Measurements from ENCODE around the gene NEMP2. TPM values are rescaled to one million over a fixed set of nuclear protein-coding genes. Genes with fewer than 3 reads are reported as not detected.

NEMP2 gene
- total and polyA plus RNA-seq, 2 experiments from 2014 or later = 3.2 to 9.9 TPM

DNA sequence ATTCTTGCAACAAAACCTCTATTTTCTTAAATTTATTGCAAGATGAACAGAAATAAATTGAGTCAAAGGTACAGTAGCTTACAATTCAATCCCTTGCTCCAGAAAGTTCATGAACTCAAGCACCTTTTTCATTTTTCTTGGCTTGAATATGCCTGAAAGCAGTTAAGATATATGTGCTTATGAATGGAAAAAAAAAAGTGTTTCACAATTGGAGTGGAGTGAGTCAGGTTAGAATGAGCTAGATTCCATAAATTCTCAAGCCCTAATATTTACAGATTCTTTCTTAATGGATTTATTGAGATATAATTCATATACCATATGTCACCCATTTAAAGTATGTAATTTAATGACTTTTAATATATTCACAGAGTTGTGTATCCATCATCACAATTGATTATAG, 39.6 kb upstream of the NEMP2 start:
- Histone ChIP-seq H3K4me3 (no peak overlapping the region), H3K27ac (no peak overlapping the region), H3K27me3 (no peaks in the 10 kb centered on the region), H3K36me3 (replicated peaks; ENCODE audit: insufficient read depth, low read depth) (no peaks in the 10 kb centered on the region), H3K9me2 (replicated peaks; ENCODE audit: insufficient read depth) (no peaks in the 10 kb centered on the region), H4K20me1 (ENCODE audit: insufficient read depth, poor library complexity, severe bottlenecking) (no peaks in the 10 kb centered on the region), H3K79me2 (no peaks in the 10 kb centered on the region), H3K4me1 (ENCODE audit: insufficient read depth) (peaks cover 7% of the 10 kb centered on the region), H3K4me2 (no peak overlapping the region), H2AFZ (no peak overlapping the region), H3K9me3 (ENCODE audit: low read depth) (no peaks in the 10 kb centered on the region)
- no peak for TF ChIP-seq EZH2phosphoT487 (IDR thresholded peaks at IDR 0.05; ENCODE audit: low read depth, severe bottlenecking, unreplicated experiment)
- TF ChIP-seq, protein P1, sequence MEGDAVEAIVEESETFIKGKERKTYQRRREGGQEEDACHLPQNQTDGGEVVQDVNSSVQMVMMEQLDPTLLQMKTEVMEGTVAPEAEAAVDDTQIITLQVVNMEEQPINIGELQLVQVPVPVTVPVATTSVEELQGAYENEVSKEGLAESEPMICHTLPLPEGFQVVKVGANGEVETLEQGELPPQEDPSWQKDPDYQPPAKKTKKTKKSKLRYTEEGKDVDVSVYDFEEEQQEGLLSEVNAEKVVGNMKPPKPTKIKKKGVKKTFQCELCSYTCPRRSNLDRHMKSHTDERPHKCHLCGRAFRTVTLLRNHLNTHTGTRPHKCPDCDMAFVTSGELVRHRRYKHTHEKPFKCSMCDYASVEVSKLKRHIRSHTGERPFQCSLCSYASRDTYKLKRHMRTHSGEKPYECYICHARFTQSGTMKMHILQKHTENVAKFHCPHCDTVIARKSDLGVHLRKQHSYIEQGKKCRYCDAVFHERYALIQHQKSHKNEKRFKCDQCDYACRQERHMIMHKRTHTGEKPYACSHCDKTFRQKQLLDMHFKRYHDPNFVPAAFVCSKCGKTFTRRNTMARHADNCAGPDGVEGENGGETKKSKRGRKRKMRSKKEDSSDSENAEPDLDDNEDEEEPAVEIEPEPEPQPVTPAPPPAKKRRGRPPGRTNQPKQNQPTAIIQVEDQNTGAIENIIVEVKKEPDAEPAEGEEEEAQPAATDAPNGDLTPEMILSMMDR (IDR thresholded peaks at IDR 0.05; ENCODE audit: poor library complexity) = no peak
- TF ChIP-seq EZH2 (IDR thresholded peaks at IDR 0.05; ENCODE audit: borderline replicate concordance) = no peak
- no peak for DNase-seq (ENCODE audit: low spot score)

GRCh38 chr2:190572246-190572645, 37.7 kb upstream of the NEMP2 start:
- no peaks in the 10 kb centered on the region for H3K79me2 ChIP-seq
- H4K20me1 ChIP-seq (ENCODE audit: insufficient read depth, poor library complexity, severe bottlenecking) = no peaks in the 10 kb centered on the region
- no peaks in the 10 kb centered on the region for H3K27me3 ChIP-seq
- H3K36me3 ChIP-seq (replicated peaks; ENCODE audit: insufficient read depth, low read depth) = no peaks in the 10 kb centered on the region
- H2AFZ ChIP-seq = no peak overlapping the region
- no peaks in the 10 kb centered on the region for H3K9me2 ChIP-seq (replicated peaks; ENCODE audit: insufficient read depth)
- no peaks in the 10 kb centered on the region for H3K4me1 ChIP-seq (ENCODE audit: insufficient read depth)
- no peak overlapping the region for H3K4me3 ChIP-seq
- TF ChIP-seq, protein P1 (IDR thresholded peaks at IDR 0.05; ENCODE audit: poor library complexity) = no peak
- TF ChIP-seq EZH2phosphoT487 (IDR thresholded peaks at IDR 0.05; ENCODE audit: low read depth, severe bottlenecking, unreplicated experiment) = no peak
- TF ChIP-seq EZH2 (IDR thresholded peaks at IDR 0.05; ENCODE audit: borderline replicate concordance) = no peak
- H3K27ac ChIP-seq = no peak overlapping the region
- H3K4me2 ChIP-seq = no peak overlapping the region
- H3K9me3 ChIP-seq (ENCODE audit: low read depth) = no peaks in the 10 kb centered on the region
- DNase-seq (ENCODE audit: low spot score) = no peak

DNA sequence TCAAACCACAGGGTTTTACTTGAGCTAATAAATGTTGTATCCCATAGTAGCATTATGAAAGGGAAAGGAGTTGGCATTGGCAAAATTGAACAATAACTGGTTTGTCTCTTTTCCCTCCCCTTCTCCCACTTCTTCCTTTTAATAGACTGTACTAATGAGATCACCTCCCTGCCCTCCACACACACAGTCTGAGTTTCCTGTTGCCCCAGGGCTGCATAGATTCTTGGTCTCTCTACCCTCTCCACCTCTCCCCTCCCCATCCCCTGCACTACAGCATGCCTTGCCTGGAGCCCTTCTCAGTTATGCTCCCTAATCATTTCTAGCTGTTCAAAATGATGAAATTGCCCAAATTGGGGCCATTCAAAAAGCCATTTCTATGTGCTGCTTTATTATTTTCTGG, 37.2 kb upstream of the NEMP2 start:
- no peak overlapping the region for H2AFZ ChIP-seq
- no peaks in the 10 kb centered on the region for H3K36me3 ChIP-seq (replicated peaks; ENCODE audit: insufficient read depth, low read depth)
- no peaks in the 10 kb centered on the region for H3K79me2 ChIP-seq
- H3K4me2 ChIP-seq = no peak overlapping the region
- TF ChIP-seq, protein P1 (IDR thresholded peaks at IDR 0.05; ENCODE audit: poor library complexity) = no peak
- TF ChIP-seq EZH2phosphoT487 (IDR thresholded peaks at IDR 0.05; ENCODE audit: low read depth, severe bottlenecking, unreplicated experiment) (no peak), EZH2 (IDR thresholded peaks at IDR 0.05; ENCODE audit: borderline replicate concordance) (no peak)
- H3K9me2 ChIP-seq (replicated peaks; ENCODE audit: insufficient read depth) = no peaks in the 10 kb centered on the region
- H3K4me1 ChIP-seq (ENCODE audit: insufficient read depth) = no peaks in the 10 kb centered on the region
- H4K20me1 ChIP-seq (ENCODE audit: insufficient read depth, poor library complexity, severe bottlenecking) = no peaks in the 10 kb centered on the region
- H3K9me3 ChIP-seq (ENCODE audit: low read depth) = no peaks in the 10 kb centered on the region
- DNase-seq (ENCODE audit: low spot score) = no peak
- H3K4me3 ChIP-seq = no peak overlapping the region
- no peaks in the 10 kb centered on the region for H3K27me3 ChIP-seq
- H3K27ac ChIP-seq = no peak overlapping the region

- H3K4me1 ChIP-seq (ENCODE audit: insufficient read depth) = no peaks in the 10 kb centered on the region
- no peaks in the 10 kb centered on the region for H3K9me3 ChIP-seq (ENCODE audit: low read depth)
- no peaks in the 10 kb centered on the region for H3K36me3 ChIP-seq (replicated peaks; ENCODE audit: insufficient read depth, low read depth)
- no peak overlapping the region for H3K27ac ChIP-seq
- DNase-seq (ENCODE audit: low spot score) = no peak
- no peak for TF ChIP-seq EZH2phosphoT487 (IDR thresholded peaks at IDR 0.05; ENCODE audit: low read depth, severe bottlenecking, unreplicated experiment)
- TF ChIP-seq, protein P1 (IDR thresholded peaks at IDR 0.05; ENCODE audit: poor library complexity) = no peak
- H2AFZ ChIP-seq = no peak overlapping the region
- no peaks in the 10 kb centered on the region for H4K20me1 ChIP-seq (ENCODE audit: insufficient read depth, poor library complexity, severe bottlenecking)
- H3K9me2 ChIP-seq (replicated peaks; ENCODE audit: insufficient read depth) = no peaks in the 10 kb centered on the region
- 92% methylated on average over 1 of the region's 1 CpG for WGBS (ENCODE audit: low lambda C conversion rate, missing lambda C conversion rate)
- no peak overlapping the region for H3K4me2 ChIP-seq
- H3K79me2 ChIP-seq = no peaks in the 10 kb centered on the region
- no peak overlapping the region for H3K4me3 ChIP-seq
- H3K27me3 ChIP-seq = no peaks in the 10 kb centered on the region
Observed at GRCh38 chr2:190570871-190571270, 36.3 kb upstream of the NEMP2 start.
